GM19240 (cell line): ENCODE data around the gene SCAANT1.

ENCODE experiments used
- DNase-seq: peaks from one replicate; pipeline ENCODE4 v3.0.0; 2011; ENCODE audit warnings: low spot score; ENCODE audit not compliant: insufficient read length

Gene SCAANT1

DNA sequence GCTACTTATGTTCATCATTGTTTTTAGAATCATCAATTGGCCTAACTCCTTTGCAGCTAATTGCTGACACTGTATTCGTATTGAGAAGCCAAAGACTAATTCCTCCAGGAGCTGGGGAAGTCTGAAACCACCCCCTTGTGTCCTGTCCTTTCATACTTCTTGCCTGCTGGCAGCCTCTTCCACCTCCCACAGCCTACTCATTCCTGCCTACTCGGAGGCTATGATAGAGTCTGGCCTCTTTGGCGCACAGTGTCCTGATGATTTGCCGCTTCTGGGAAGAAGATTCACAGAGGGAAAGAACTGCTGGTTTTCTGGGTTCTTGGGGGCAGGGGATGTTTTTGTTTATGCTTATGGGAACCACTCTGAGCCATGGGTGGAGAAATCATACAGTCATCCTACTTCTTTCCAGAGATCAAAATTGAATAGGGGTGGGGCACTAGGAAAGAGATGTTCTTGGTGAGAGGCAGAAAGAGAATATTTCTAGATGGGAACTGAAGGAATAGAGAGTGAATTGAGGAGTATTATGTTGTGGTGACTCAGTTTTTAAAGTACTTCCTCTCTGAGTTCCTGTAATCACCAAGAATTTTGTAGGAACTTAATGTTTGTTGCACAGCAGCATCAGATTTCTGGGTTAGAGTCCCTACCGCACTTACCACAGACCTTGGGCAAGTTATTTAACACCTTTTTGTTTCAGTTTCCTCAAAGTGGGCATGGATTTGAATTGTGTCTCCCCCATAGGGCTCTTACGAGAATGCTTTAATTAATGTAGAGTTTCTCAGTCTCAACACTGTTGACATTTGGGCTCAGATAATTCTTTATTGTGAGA, 22.1 kb upstream of the SCAANT1 start:
- no peak for DNase-seq

DNA sequence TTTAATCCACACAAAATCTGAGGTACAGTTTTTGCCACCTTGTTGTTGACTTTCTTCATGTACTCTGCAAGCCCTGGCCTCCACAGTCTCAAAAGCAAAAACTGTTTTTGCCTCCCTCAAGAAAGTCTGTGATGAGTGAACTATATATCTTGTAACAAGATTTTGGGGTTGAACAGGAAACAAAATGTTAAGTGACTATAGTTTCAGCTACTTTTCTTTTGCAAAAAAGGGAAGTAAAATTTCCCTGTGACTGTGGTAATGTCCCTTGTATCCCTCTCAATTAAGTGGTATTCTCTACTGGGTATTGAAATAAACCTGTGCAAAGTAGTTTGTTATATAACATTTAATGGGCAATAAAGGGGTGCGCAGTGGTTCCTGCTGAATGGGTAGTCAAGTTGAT, 21.3 kb upstream of the SCAANT1 start:
- DNase-seq = no peak

- DNase-seq = no peak
Observed at GRCh38 chr3:63932509-63933212, 20.5 kb upstream of the SCAANT1 start.

DNA sequence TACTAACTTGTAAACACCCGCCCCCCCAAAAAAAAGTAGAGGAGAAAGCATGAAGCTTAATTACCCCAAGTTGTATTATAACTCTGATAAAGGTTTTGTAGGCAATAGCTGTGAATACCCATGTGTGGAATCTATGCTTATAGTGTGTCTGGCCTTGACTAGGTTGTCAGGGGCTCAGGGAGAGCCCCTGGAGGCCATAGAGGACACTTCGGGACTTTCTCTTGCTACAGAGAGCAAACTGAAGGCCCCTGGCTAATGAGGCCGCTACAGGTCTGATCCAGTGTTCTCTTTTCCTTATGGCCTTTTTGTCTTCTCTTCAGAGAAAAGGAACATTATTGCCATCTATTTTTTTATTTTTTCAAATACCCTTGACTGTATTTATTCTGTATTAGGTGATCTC, 19.1 kb upstream of the SCAANT1 start:
- DNase-seq = no peak

DNA sequence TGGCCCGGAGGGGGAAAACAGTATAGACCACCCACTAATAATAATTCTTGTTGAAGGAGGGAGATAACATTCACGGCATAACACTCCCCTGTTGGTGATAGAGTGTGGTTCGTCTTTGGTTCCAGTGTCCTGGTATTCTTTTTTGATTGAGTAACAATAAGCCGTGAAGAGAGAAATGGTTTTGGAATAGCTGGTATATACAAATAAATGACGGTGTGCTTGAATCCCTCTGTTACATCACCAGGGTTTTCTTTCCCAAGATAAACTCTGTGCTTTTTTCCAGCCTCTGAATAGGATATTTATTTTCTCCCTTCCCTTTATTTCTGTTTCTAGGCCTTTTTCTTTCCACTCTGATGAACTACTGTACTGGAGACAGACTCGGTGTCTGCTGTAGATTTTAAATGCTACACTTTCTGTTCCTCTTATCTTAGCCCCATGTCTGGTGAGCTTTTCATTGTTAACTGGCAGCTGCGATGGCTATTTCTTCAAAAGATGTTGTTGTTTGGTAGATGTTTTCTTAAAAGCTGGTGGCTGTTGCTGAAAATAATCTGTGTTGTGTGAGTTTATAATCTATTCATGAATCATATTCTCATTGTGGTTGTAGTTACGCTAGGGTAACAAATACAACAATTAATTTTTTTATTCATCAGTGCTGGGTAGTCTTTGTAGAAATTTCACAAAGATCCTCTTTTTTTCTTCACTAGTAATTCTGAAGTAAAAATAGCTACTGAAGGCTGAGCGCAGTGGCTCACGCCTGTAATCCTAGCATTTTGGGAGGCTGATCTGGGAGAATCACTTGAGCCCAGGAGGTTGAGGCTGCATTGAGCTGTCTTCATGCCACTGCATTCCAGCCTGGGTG, 15.5 kb upstream of the SCAANT1 start:
- no peak for DNase-seq

DNA sequence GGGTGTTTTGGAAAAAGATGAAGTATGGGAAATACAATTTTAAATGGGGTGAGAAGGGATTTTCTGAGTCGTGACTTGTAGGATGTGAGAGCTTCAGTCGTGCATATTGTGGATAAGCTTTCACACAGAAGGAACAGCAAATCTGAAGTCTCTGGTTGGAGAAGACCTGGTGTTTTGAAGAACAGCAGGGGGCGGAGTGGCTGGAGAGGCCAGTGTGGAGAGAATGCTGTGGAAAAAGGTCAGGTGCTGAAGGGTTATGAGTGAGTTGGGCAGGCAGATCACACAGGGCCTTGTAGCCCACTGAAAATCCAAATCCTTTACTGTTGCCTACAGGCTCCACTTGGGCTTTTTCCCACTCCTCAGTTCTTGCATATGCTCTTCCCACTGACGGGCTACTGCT, 14.1 kb upstream of the SCAANT1 start:
- no peak for DNase-seq

- DNase-seq = no peak
Observed at GRCh38 chr3:63922491-63923199, 10.5 kb upstream of the SCAANT1 start.

DNA sequence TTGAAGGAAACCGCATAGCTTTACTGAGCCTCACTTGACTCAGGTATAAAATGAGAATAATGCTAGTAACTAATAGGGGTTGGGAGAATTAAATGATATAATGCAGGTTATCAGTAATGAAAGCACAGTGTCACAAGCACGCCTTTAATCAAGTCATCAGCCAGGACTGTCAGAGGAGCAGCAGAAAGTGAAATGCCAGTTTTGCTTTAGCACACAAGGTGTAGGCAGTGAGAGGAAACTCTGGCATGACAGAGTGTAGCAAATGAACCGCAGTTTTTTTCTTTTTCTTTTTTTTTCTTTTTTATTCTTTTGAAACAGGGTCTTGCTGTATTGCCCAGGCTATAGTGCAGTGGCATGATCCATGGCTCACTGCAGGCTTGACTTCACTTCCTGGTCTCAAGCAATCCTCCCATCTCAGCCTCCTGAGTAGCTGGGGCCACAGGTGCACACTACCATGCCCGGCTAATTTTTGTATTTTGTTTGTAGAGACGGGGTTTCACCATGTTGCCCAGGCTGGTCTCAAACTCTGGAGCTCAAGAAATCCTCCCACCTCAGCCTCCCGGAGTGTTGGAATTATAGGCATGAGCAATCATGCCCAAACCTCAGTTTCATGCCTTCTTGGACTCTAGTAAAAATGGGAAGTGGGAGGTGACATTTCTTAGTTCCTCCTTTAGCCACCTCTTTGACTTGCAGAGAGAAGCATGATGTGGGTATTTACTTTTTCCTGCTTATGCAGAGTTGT, 9.7 kb upstream of the SCAANT1 start:
- no peak for DNase-seq

- no peak for DNase-seq
Observed at GRCh38 chr3:63920001-63920400, 7.8 kb upstream of the SCAANT1 start.

DNA sequence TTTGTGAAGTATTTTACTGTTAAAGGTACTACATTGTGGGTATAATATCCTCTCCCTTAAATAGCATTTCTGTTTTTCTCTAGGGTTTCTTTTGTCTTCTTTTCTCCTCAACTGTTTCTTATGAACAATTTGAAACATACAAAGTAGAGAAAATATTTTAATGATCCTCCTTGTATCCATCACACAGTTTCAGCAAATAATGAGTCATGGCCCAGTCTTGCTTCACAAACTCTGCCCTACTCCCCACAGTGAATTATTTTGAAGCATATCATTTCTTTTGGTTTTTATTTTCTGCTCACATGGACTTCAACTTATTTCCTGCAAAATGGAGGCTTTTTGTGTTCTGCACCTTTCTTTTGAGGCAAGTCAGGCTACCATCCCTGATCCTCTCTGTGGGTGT, 6.1 kb upstream of the SCAANT1 start:
- DNase-seq = no peak

- DNase-seq = no peak
Observed at GRCh38 chr3:63914312-63914711, 2.1 kb upstream of the SCAANT1 start.

DNA sequence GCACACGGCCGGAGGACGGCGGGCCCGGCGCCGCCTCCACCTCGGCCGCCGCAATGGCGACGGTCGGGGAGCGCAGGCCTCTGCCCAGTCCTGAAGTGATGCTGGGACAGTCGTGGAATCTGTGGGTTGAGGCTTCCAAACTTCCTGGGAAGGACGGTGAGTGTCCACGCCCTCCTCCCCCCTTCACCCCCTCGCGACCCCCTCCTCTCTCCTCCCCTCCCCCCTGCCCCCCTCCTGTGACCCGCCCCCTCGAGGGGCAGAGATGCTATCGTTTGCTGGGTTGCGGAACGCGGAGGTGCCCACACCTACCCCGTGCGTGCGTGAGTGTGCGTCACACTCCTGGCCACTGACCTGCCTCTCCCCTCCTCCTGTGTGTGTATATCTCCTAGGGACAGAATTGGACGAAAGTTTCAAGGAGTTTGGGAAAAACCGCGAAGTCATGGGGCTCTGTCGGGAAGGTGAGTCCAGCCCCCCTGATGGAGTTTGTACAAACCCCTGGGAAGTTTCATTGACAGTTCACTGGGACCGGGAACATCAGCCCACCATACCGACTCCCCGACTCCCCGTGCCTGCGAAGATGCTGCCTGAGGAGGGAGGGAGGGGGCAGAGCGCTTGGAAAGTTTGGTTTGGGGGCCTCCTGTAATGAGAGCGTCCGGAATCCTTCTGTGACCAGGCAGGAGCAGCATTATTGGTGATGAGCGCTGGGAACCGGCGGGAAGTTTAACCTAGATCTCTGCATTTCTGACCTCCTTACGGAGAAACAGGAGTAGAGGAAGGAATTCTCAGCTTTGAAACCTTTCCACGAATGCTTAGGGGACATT, 795 bp upstream of the SCAANT1 start:
- DNase-seq = no peak

GRCh38 chr3:63911509-63911872, 692 bp downstream of the SCAANT1 start:
- DNase-seq = peak; percentile 11

GRCh38 chr3:63910891-63911290, 1.3 kb downstream of the SCAANT1 start:
- DNase-seq = no peak

DNA sequence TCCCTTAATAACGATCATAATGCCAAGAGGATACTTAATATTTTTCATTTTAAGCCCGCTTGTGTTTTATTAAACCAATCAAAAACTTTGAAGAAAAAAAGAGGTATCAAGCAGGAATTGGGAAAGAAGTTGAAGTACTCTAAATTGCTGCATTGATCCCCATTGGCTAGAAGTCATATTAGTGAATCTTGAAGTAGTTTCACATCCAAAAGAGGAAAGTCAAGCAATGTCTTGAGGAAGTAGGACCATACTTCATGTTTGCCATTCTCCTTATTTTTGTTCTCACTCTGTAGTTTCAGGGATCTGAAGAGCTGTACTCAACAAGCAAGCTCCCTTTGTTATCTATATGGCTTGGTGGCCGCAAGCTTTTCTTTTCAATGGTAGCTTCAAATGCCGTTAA, 2.2 kb downstream of the SCAANT1 start:
- DNase-seq = no peak

DNA sequence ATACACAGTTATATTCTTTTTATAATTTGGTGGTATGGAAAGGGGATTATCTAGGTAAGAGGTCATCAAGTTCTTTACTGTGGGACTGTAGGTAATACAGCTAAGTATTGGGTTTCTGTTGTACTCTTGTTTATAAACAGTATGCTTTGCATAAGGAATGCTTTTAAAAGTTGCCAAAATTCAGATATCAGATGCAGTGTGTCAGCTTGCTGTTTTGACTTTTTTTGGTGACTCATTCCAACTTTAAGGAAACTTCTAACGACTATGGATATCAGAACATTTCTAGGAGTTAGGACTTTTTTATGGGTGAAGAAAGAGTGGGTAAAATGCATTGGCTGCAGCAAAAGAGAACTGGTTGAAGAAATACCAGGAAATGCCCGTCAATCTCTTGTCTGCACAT, 2.8 kb downstream of the SCAANT1 start:
- DNase-seq = no peak

GRCh38 chr3:63908776-63909175, 3.4 kb downstream of the SCAANT1 start:
- DNase-seq = no peak

GRCh38 chr3:63908081-63908736, 4.0 kb downstream of the SCAANT1 start:
- no peak for DNase-seq
